Activated CD4-positive, alpha-beta memory T cell treated with anti-CD3 and anti-CD28 coated beads for 36 hours (primary cell): ENCODE data around the gene RERE. TPM values are rescaled to one million over a fixed set of nuclear protein-coding genes. Genes with fewer than 3 reads are reported as not detected.

ENCODE experiments used
- CTCF ChIA-PET: fragments of 350-600 bp; sonication (Branson Sonifier 250); formaldehyde crosslinking; loops from one replicate; lab custom pipeline; 2021; ENCODE audit warnings: antibody characterized with exemption, inconsistent platforms; lab: Charles Lee
- POLR2A ChIA-PET: fragments of 350-600 bp; sonication (Branson Sonifier 250); formaldehyde crosslinking; loops from one replicate; lab custom pipeline; 2021; ENCODE audit warnings: antibody characterized with exemption; lab: Charles Lee
- DNase-seq: peaks from one replicate; pipeline ENCODE4 v3.0.0-alpha.2; 2020
- H3K27ac Mint-ChIP-seq: one replicate; pipeline ENCODE4 v1.8.0; 2021; ENCODE audit warnings: mixed read lengths
- H3K27me3 Mint-ChIP-seq: one replicate; pipeline ENCODE4 v1.8.0; 2021; ENCODE audit warnings: mixed read lengths
- H3K36me3 Mint-ChIP-seq: one replicate; pipeline ENCODE4 v1.8.0; 2021; ENCODE audit warnings: mixed read lengths
- H3K4me1 Mint-ChIP-seq: one replicate; pipeline ENCODE4 v1.8.0; 2021; ENCODE audit warnings: low read depth, mixed read lengths
- H3K4me3 Mint-ChIP-seq: one replicate; pipeline ENCODE4 v1.8.0; 2021; ENCODE audit warnings: mild to moderate bottlenecking, mixed read lengths
- H3K9me3 Mint-ChIP-seq: one replicate; pipeline ENCODE4 v1.8.0; 2021; ENCODE audit warnings: mixed read lengths
- intact Hi-C: fragments of 100-400 bp; cut with micrococcal nuclease; formaldehyde crosslinking; loops from one replicate; pipeline ENCODE4 v1.15.1; 2023
- total RNA-seq, 2 experiments: library from RNA; stranded (reverse); gene quantifications; one replicate each; pipeline ENCODE4 v1.2.3, GENCODE V29; 2021

The RERE gene
- total RNA-seq, 2 experiments from 2014 or later: 45.0 to 50.5 TPM

DNA sequence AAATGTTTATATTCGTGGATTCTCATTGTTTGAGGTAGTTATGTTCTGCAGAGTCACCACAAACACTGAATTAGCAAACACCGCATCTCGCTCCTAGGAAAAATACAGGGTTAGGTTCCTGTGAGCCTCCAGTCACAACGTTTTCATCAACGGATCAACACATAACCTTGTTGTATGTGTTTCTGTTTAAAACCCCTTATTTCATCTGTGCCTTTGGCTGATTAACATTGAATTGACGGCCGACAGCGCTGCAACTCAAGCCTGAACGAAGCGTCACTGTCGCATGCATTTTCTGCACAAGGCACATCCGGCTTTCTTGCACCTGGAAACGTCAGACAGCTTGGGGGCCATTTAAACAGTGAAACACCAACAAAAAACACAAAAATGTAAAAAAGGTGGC, 491.2 kb downstream of the RERE start:
- H3K36me3 Mint-ChIP-seq: no peaks in the 10 kb centered on the region
- no peaks in the 10 kb centered on the region for H3K9me3 Mint-ChIP-seq
- no peak for DNase-seq
- ChIA-PET POLR2A (no interaction called here), CTCF (no interaction called here)
- H3K27me3 Mint-ChIP-seq: no peaks in the 10 kb centered on the region
- H3K4me1 Mint-ChIP-seq: peaks cover 3% of the 10 kb centered on the region
- H3K27ac Mint-ChIP-seq: no peak overlapping the region
- intact Hi-C loops: no loop called here
- no peak overlapping the region for H3K4me3 Mint-ChIP-seq

DNA sequence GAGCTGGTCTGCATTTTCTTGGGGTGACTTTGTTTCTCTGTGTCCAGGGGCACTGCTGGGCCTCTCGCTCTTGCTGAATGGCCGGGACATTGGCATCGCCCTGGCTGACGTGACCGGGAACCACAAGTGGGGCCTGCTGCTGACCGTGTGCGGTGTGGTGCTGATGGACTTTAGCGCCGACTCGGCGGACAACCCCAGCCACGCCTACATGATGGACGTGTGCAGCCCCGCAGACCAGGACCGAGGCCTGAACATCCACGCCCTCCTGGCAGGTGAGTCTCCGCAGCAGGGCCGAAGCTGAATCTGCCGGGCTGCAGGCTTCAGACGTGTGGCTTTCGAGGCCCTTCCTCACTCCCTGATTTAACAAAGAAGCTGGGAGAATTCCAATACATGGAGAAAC, 491.7 kb downstream of the RERE start:
- Mint-ChIP-seq H3K4me1 (peaks cover 3% of the 10 kb centered on the region), H3K4me3 (no peak overlapping the region), H3K27ac (no peak overlapping the region), H3K36me3 (no peaks in the 10 kb centered on the region), H3K27me3 (no peaks in the 10 kb centered on the region), H3K9me3 (no peaks in the 10 kb centered on the region)
- CTCF ChIA-PET: no interaction called here
- POLR2A ChIA-PET: no interaction called here
- DNase-seq: no peak
- intact Hi-C loops: no loop called here

DNA sequence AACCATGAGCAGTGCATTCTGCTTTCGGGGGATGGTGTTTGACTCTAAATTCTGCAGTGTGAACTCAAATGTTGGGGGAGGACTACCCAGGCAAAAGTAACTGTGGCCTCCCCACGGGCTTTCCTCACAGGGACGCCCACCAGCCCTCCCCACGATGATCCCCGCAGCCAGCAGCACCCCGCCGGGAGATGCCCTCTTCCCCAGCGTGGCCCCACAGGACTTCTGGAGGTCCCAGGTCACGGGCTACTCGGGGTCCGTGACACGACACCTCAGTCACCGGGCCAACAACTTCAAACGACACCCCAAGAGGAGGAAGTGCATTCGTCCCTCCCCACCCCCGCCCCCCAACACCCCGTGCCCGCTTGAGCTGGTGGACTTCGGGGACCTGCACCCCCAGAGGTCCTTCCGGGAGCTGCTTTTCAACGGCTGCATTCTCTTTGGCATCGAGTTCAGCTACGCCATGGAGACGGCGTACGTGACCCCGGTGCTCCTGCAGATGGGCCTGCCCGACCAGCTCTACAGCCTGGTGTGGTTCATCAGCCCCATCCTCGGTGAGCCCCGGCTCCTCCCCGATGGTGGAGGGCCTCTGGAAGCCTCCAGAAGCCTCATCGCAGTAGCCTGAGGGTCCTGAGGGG, 493.1 kb downstream of the RERE start:
- CTCF ChIA-PET: interaction anchor here (0.9 to 1.2 kb wide), 2 partner anchors 9 to 309 kb away, joined by 3 read pairs; no protein-coding TSS in a partner anchor
- H3K27ac Mint-ChIP-seq: no peak overlapping the region
- no peak for DNase-seq
- H3K4me3 Mint-ChIP-seq: no peak overlapping the region
- H3K27me3 Mint-ChIP-seq: no peaks in the 10 kb centered on the region
- no peaks in the 10 kb centered on the region for H3K9me3 Mint-ChIP-seq
- POLR2A ChIA-PET: no interaction called here
- intact Hi-C loops: no loop called here
- peaks cover 3% of the 10 kb centered on the region for H3K4me1 Mint-ChIP-seq
- H3K36me3 Mint-ChIP-seq: no peaks in the 10 kb centered on the region

DNA sequence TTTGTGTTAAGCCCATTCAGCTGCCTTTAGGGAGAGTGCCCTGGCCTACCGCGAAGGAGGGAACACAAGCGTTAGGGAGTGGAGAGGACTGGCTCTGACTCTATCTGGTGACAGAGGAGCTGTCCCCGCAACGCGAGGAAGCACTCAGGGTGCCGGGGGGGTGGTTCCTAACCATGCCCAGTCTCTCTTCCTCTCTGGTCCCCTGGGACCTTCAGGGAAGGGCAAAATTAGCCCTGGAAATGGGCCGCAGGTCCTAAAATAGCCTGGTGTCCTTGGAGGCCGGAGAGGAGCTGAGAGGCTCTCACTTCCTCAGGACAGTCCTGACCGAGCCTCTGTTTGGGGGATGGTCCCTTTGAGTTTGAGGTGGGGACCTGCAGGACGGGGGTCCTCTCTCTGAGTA, 493.7 kb downstream of the RERE start:
- POLR2A ChIA-PET: interaction anchor here (0.6 kb wide), 1 partner anchor 133 kb away, joined by 3 read pairs; no protein-coding TSS in a partner anchor
- intact Hi-C loops: no loop called here
- no peak overlapping the region for H3K4me3 Mint-ChIP-seq
- CTCF ChIA-PET: interaction anchor here (0.9 to 1.2 kb wide), 2 partner anchors 9 to 308 kb away, joined by 3 read pairs; no protein-coding TSS in a partner anchor
- no peaks in the 10 kb centered on the region for H3K36me3 Mint-ChIP-seq
- peaks cover 3% of the 10 kb centered on the region for H3K4me1 Mint-ChIP-seq
- no peak for DNase-seq
- no peaks in the 10 kb centered on the region for H3K9me3 Mint-ChIP-seq
- H3K27me3 Mint-ChIP-seq: peaks cover under 1% of the 10 kb centered on the region
- H3K27ac Mint-ChIP-seq: no peak overlapping the region

DNA sequence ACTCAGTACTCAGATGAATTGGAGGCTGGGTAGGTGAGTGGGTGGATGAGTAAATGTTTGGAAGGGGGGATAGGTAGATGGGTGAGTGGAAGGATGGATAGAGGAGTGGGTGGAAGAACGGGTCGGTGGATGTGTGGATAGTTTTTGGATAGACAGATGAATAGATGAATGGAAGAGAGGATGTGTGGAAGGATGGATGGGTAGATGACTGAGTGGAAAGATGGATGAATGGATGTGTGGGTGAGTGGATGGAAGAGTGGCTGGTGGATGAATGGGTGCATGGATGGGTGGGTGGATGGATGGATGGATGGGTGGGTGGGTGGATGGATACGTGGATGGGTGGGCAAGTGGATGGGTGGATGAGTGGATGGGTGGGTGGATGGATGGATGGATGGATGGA, 495.8 kb downstream of the RERE start:
- peak; percentile 19 for DNase-seq
- H3K27me3 Mint-ChIP-seq: peaks cover 6% of the 10 kb centered on the region
- peaks cover 8% of the 10 kb centered on the region for H3K4me1 Mint-ChIP-seq
- H3K4me3 Mint-ChIP-seq: no peak overlapping the region
- ChIA-PET CTCF (no interaction called here), POLR2A (no interaction called here)
- no peaks in the 10 kb centered on the region for H3K9me3 Mint-ChIP-seq
- H3K36me3 Mint-ChIP-seq: no peaks in the 10 kb centered on the region
- intact Hi-C loops: no loop called here
- H3K27ac Mint-ChIP-seq: no peak overlapping the region

DNA sequence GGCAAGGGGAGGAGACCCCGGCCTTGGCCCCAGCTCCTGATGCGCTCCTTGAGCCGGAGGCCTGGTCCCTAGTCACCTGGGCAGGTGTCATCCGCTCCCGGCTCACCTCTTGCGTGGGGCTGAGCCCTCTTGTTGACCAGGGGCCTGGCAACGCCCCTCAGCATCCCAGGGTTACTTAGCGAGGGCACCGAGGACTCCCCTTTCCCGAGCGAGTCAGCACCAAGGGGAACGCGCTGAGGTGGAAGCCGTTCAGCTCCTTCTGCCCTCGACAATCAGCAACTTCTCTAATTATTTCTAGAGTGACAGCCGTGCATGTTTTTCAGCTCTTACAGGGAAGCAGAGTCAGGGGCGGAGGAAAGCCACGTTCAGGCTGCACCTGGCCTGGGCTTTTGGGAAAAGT, 499.0 kb downstream of the RERE start:
- Mint-ChIP-seq H3K4me1 (peaks cover 12% of the 10 kb centered on the region), H3K4me3 (peak overlapping the region; percentile 57), H3K36me3 (no peaks in the 10 kb centered on the region), H3K27me3 (peaks cover 22% of the 10 kb centered on the region), H3K27ac (no peak overlapping the region), H3K9me3 (no peaks in the 10 kb centered on the region)
- intact Hi-C loops: loop anchor here (1.0 kb wide), 1 partner anchor 292 kb away; the partner anchor contains the start of gene ERRFI1
- ChIA-PET CTCF (interaction anchor here (1.1 to 6.9 kb wide), 4 partner anchors 31 to 304 kb away, joined by 3 to 131 read pairs (median 9); no protein-coding TSS in a partner anchor), POLR2A (no interaction called here)
- DNase-seq: peak; percentile 14

DNA sequence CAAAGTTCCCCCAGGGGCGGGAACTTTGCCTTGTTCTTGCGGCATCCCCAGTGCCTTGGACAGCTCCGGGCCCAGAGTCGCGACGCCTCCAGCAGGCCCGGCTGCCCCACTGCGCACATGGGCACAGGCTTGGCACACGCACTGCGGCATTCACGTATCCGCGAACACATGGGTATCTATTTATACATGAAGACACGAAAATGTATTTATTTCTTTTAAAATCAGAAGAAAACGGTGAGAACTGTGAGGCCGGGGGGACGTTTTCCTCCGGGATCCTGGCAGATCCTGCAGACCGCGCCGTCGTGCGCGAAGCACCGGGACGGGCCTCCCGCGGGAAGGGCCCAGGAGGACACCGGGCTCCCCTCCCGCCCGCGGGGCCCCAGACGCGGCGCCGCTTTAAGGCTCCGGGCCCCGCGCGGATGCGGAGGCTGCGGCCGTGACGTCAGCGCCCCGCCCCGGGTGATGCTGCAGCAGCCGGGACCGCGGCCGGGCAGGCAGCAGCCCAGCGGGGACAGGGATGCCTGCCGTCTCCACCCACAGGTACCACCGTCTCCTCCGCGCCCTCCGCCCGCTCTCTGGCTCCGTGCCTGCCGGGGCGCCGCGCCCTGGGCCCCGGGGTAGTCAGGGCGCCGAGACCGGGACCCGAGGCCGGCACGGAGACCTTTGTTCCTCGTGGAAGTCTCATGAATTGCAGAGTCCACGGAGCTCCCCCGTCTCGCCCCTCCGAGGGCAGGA, 499.6 kb downstream of the RERE start, which contains the start of gene SLC45A1:
SLC45A1 (plus strand) TSS at position 468 of the 735 bp plus-strand sequence. CDS start 6,216 bp downstream, outside the sequence.
- H3K27ac Mint-ChIP-seq: no peak within 1 kb of the TSS
- peak within 1 kb of the TSS; percentile 57 for H3K4me3 Mint-ChIP-seq
- peaks cover 12% of the 10 kb centered on the region for H3K4me1 Mint-ChIP-seq
- CTCF ChIA-PET: interaction anchor here (1.1 to 6.9 kb wide), 4 partner anchors 32 to 303 kb away, joined by 3 to 131 read pairs (median 9); no protein-coding TSS in a partner anchor
- POLR2A ChIA-PET: no interaction called here
- peaks cover 25% of the 10 kb centered on the region for H3K27me3 Mint-ChIP-seq
- no peaks in the 10 kb centered on the region for H3K9me3 Mint-ChIP-seq
- no peaks in the 10 kb centered on the region for H3K36me3 Mint-ChIP-seq
- peak; percentile 85 for DNase-seq
- intact Hi-C loops: loop anchor here (1.0 kb wide), 1 partner anchor 292 kb away; the partner anchor contains the start of gene ERRFI1

DNA sequence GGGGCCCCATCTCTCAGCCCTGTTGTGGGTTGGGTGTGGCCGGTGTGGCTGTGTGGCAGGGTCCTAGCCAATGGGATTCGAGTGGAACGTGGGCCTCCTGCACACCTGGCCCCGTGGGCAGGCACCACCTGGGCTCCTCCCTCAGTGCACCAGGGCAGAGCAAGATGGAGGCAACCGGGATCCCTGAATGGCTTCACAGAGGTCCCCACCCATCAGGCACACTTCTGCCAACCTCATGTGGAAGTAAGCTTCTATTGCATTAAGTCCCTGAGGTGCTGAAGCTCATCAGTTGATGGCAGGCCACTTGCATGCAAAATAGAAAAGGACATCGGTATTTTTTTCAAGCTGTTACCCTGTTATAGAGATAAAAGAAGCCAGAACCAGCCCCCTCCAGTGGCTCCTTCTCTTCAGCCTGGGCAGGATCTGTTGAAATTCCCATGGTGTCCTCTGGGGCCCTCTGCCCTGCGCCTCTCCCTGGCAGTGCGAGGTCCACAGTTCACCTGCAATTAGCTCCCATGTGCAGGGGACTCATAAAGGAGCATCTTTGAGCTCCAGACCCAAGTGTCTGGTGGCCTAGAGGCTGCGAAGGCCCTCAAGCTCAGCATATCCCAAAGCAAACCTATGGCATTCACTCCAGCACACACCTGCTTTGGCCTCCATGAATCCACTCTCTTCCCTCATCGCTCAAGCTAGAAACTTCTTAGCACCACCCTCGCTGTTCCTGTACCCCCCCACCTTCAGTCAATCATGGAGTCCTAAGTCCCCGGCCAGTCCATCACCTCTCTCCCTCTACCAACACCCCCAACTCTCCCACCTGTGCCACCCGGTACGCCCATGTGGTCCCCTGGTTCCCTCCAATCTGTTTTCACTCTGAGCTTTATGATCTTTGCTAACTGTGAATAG, 501.6 kb downstream of the RERE start:
- H3K4me3 Mint-ChIP-seq: no peak overlapping the region
- peaks cover 9% of the 10 kb centered on the region for H3K4me1 Mint-ChIP-seq
- POLR2A ChIA-PET: no interaction called here
- H3K9me3 Mint-ChIP-seq: peaks cover 5% of the 10 kb centered on the region
- DNase-seq: no peak
- intact Hi-C loops: no loop called here
- peaks cover 25% of the 10 kb centered on the region for H3K27me3 Mint-ChIP-seq
- CTCF ChIA-PET: interaction anchor here (0.6 to 6.9 kb wide), 13 partner anchors 8 to 648 kb away, joined by 3 to 131 read pairs (median 6); partner anchors contain the start of gene ERRFI1
- H3K27ac Mint-ChIP-seq: no peak overlapping the region
- H3K36me3 Mint-ChIP-seq: no peaks in the 10 kb centered on the region

DNA sequence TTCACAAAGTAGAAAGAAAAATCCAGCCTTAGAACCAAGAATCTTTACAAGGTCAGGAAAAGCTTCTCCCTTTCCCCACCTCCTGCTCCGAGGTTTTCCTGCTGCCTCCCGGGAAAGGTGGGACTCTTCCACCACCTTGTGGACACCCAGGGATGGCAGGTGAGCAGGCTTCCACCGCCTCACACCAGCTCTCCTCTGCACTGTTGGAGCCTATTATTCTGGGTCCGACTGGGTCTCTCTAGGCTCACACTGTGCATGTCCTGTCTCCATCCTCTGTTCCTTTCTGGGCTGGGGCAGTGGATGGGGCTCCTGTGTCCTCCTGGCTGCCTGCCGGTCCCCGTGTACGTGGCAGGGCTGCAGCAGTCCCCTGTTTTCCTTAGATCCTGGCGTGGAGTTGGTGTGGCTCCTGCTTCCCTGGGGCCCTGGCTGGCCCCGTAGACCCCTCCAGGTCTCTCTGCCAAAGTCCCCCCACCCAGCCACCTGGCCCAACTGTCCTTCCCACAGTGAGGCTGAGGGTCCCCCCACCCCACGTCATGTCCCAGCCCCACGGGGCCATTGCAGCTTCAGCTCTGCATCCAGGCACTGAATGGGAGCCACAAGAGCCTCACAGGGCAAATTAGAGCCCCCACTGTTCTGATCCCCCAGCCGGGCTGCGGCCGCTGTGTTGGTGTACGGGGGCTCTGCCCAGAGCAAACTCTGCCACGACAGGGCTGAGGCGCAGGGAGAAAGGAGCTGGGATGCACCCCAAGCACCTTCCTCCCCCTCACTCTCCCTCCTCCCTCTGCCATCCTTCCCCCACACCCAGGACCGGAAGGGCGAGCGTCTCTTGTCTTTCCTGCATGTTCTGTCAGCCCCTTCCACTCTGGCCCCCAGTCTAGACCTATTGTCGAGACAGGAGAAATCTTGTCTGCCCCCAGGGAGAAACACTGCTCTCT, 502.8 kb downstream of the RERE start:
- peak; percentile 69 for DNase-seq
- CTCF ChIA-PET: interaction anchor here (0.6 to 6.9 kb wide), 17 partner anchors 10 to 346 kb away, joined by 3 to 131 read pairs (median 5); partner anchors contain the start of gene ERRFI1
- POLR2A ChIA-PET: interaction anchor here (0.6 to 0.8 kb wide), 2 partner anchors 76 to 428 kb away, joined by 3 read pairs; no protein-coding TSS in a partner anchor
- Mint-ChIP-seq H3K27ac (no peak overlapping the region), H3K9me3 (peaks cover 5% of the 10 kb centered on the region), H3K4me3 (no peak overlapping the region), H3K36me3 (no peaks in the 10 kb centered on the region), H3K27me3 (peaks cover 25% of the 10 kb centered on the region), H3K4me1 (peaks cover 9% of the 10 kb centered on the region)
- intact Hi-C loops: loop anchor here (1.0 kb wide), 2 partner anchors 283 to 299 kb away; no protein-coding TSS in a partner anchor

DNA sequence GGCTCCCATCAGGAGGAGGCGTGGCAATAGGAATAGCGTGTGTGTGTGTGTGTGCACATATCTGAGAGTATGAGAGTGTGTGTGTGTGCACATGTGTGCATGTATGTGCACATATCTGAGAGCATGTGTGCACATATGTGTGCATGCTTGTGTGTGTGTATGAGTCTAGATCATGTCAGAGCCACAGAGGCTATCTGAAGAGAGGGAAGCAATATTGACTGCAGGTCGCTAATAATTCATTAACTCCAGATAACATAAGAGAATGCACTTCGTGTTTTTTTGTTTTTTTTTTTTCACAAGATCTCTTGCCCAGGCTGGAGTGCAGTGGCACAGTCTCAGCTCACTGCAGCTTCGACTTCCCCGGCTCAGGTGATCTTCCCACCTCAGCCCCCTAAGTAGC, 504.2 kb downstream of the RERE start:
- ChIA-PET POLR2A (no interaction called here), CTCF (interaction anchor here (1.6 to 6.9 kb wide), 4 partner anchors 278 to 299 kb away, joined by 4 to 131 read pairs (median 52); partner anchors contain the start of gene ERRFI1)
- H3K36me3 Mint-ChIP-seq: no peaks in the 10 kb centered on the region
- intact Hi-C loops: no loop called here
- DNase-seq: no peak
- no peak overlapping the region for H3K27ac Mint-ChIP-seq
- peaks cover 7% of the 10 kb centered on the region for H3K4me1 Mint-ChIP-seq
- peaks cover 22% of the 10 kb centered on the region for H3K27me3 Mint-ChIP-seq
- H3K4me3 Mint-ChIP-seq: no peak overlapping the region
- peaks cover 5% of the 10 kb centered on the region for H3K9me3 Mint-ChIP-seq
